K562 (cell line): Measurements from ENCODE around the gene NECAB3. TPM values are rescaled to one million over a fixed set of nuclear protein-coding genes. Genes with fewer than 3 reads are reported as not detected.

Experiments
- CREBBP ChIP-seq: IDR thresholded peaks from one replicate; pipeline ENCODE4 v1.6.1; 2012; ENCODE audit warnings: low read depth, mild to moderate bottlenecking, control low read depth, inconsistent platforms, low read length
- E2F8 ChIP-seq: fragments of 450-650 bp; IDR thresholded peaks from 2 replicates; pipeline ENCODE4 v1.7.1; 2018; ENCODE audit warnings: mild to moderate bottlenecking, low read depth; ENCODE audit not compliant: partially characterized antibody
- ESRRB ChIP-seq: fragments of 250-450 bp; sonication (Bioruptor Pico); IDR thresholded peaks from 2 replicates; pipeline ENCODE4 v1.5.0; 2020; ENCODE audit warnings: mild to moderate bottlenecking, moderate library complexity, borderline replicate concordance
- HINFP ChIP-seq: fragments of 450-650 bp; conservative IDR thresholded peaks from 2 replicates; pipeline ENCODE4 v1.6.1; 2016; ENCODE audit warnings: missing genetic modification characterization, low read depth, mild to moderate bottlenecking, control low read depth, missing compliant biosample characterization
- KAT7 ChIP-seq: sonication (generic); formaldehyde crosslinking; IDR thresholded peaks from 2 replicates; pipeline ENCODE4 v1.8.0; 2022; ENCODE audit warnings: missing genetic modification reagents, mild to moderate bottlenecking, borderline replicate concordance
- NFIC ChIP-seq: fragments of 450-650 bp; IDR thresholded peaks from 2 replicates; pipeline ENCODE4 v1.6.1; 2017; ENCODE audit warnings: mild to moderate bottlenecking, inconsistent platforms
- RBFOX2 ChIP-seq: fragments of 200-400 bp; formaldehyde crosslinking; IDR thresholded peaks from 2 replicates; pipeline ENCODE4 v1.6.1; 2017; ENCODE audit warnings: low read depth, mild to moderate bottlenecking, low read length, moderate library complexity
- RBM25 ChIP-seq: fragments of 200-400 bp; formaldehyde crosslinking; IDR thresholded peaks from 2 replicates; pipeline ENCODE4 v1.6.1; 2018; ENCODE audit warnings: low read length, low read depth, moderate library complexity; ENCODE audit not compliant: severe bottlenecking
- RFX1 ChIP-seq: fragments of 450-650 bp; IDR thresholded peaks from 2 replicates; pipeline ENCODE4 v1.6.1; 2016; ENCODE audit warnings: mild to moderate bottlenecking, moderate library complexity
- UBTF ChIP-seq, 2 experiments: IDR thresholded peaks; 2 replicates each; pipeline ENCODE4 v1.6.1; 2012; ENCODE audit warnings: improper control_type of control experiment in 2 of 2, low read depth in 2 of 2, low read length in 2 of 2, borderline replicate concordance in 1 of 2
- ZBTB11 ChIP-seq, 3 experiments: fragments of 200-800 bp in 1 of 3; fragments of 250-450 bp in 1 of 3; fragments of 450-650 bp in 1 of 3; sonication (Bioruptor Pico) in 1 of 3; sonication (Bioruptor generic) in 1 of 3; formaldehyde crosslinking in 1 of 3; IDR thresholded peaks; 2 replicates each; pipeline versions ENCODE4 v1.6.1 to v1.8.0; 2016 to 2022; ENCODE audit warnings: mild to moderate bottlenecking in 2 of 3, missing genetic modification characterization in 2 of 3, missing compliant biosample characterization in 1 of 3, moderate library complexity in 1 of 3
- ZNF507 ChIP-seq: conservative IDR thresholded peaks from 2 replicates; pipeline ENCODE4 v1.6.1; 2017; ENCODE audit warnings: missing genetic modification characterization, missing compliant biosample characterization
- ZNF707 ChIP-seq: fragments of 250-450 bp; sonication (Bioruptor Pico); conservative IDR thresholded peaks from 2 replicates; pipeline ENCODE4 v1.8.0; 2022; ENCODE audit warnings: inconsistent platforms, mild to moderate bottlenecking, moderate library complexity
- polyA plus RNA-seq, 8 experiments: library from polyadenylated mRNA; depleted of rRNA in 4 of 8; stranded (reverse) in 5 of 8; unstranded in 3 of 8; fragments of >200 nt; fragmentation: Nextera tagmentation in 2 of 8; fragmentation: Illumina TruSeq in 1 of 8; extraction: Ambion mirVana in 2 of 8; extraction: Trizol in 1 of 8; gene quantifications; 2 replicates each; pipeline versions ENCODE4 v1.2.1 to v1.2.3, GENCODE V29; 2011 to 2014; ENCODE audit warnings: inconsistent platforms in 1 of 8, missing spikeins in 1 of 8
- total RNA-seq, 7 experiments: library from RNA; depleted of rRNA in 6 of 7; stranded (reverse); fragments of >200 nt in 6 of 7; fragmentation: Illumina TruSeq in 2 of 7; extraction: Trizol in 2 of 7; gene quantifications; 2 replicates each; pipeline versions ENCODE4 v1.2.1 to v1.2.3, GENCODE V29; 2011 to 2021; ENCODE audit warnings: low replicate concordance in 1 of 7
- TF ChIP-seq, protein P1 (sequence below): fragments of 450-650 bp; formaldehyde crosslinking; IDR thresholded peaks from 2 replicates; pipeline ENCODE4 v1.4.0; 2020; ENCODE audit warnings: mild to moderate bottlenecking, moderate library complexity

Gene NECAB3
- total and polyA plus RNA-seq, 9 of the 15 experiments (the other 6 are each of a cell fraction or from before 2014, with no cell fraction given): 0.94 to 63.3 (median 31.5) TPM

- TF ChIP-seq ZBTB11 (CRISPR knock-in tag; IDR thresholded peaks at IDR 0.05) (no peak), CREBBP (no peak), ZNF507 (no peak), UBTF (IDR thresholded peaks at IDR 0.05; ENCODE audit: borderline replicate concordance in 1 of 2, low read depth in 2 of 2, low read length in 2 of 2) (no peak), RBM25 (peak; percentile 67), HINFP (no peak), RFX1 (no peak), NFIC (peak; percentile 58), ZNF707 (CRISPR knock-in tag) (no peak), E2F8 (no peak), ESRRB (CRISPR knock-in tag) (no peak), RBFOX2 (0 out of 2 replicates have a peak, but pooled peaks have one; percentile 31), KAT7 (CRISPR knock-in tag) (no peak)
- TF ChIP-seq, protein P1, sequence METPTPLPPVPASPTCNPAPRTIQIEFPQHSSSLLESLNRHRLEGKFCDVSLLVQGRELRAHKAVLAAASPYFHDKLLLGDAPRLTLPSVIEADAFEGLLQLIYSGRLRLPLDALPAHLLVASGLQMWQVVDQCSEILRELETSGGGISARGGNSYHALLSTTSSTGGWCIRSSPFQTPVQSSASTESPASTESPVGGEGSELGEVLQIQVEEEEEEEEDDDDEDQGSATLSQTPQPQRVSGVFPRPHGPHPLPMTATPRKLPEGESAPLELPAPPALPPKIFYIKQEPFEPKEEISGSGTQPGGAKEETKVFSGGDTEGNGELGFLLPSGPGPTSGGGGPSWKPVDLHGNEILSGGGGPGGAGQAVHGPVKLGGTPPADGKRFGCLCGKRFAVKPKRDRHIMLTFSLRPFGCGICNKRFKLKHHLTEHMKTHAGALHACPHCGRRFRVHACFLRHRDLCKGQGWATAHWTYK (CRISPR knock-in tag): no peak
Observed at GRCh38 chr20:33684533-33685327, 10.5 kb upstream of the NECAB3 start (continued).
